ENCODE measurements around the gene DMD. TPM values are rescaled to one million over a fixed set of nuclear protein-coding genes. Genes with fewer than 3 reads are reported as not detected.
"Not testable (repeated sequence)": the region's sequence is repeated elsewhere in the genome, so short reads cannot be mapped to it uniquely, and the experiment has no call there.

DMD gene
- polyA plus RNA-seq, 3 donors: 14.9 to 18.3 (median 15.4) TPM

- DNase-seq (ENCODE audit: low read depth in 3 of 3, low spot score in 2 of 3): no peak
Measured at GRCh38 chrX:31499109-31499508, 1712.2 kb downstream of the DMD start.

GRCh38 chrX:31497086-31497485 is 1714.3 kb downstream of the DMD start:
- no peak for DNase-seq (ENCODE audit: low read depth in 3 of 3, low spot score in 2 of 3)

GRCh38 chrX:31487951-31488350 is 1723.4 kb downstream of the DMD start:
- no peak for DNase-seq (ENCODE audit: low read depth in 3 of 3, low spot score in 2 of 3)

GRCh38 chrX:31483336-31483735 is 1728.0 kb downstream of the DMD start:
- DNase-seq (ENCODE audit: low read depth in 3 of 3, low spot score in 2 of 3): no peak

GRCh38 chrX:31480696-31481095 is 1730.7 kb downstream of the DMD start:
- no peak for DNase-seq (ENCODE audit: low read depth in 3 of 3, low spot score in 2 of 3)

- no peak for DNase-seq (ENCODE audit: low read depth in 3 of 3, low spot score in 2 of 3)
Measured at GRCh38 chrX:31471229-31471628, 1740.1 kb downstream of the DMD start.

- not testable (repeated sequence) for DNase-seq (ENCODE audit: low read depth in 3 of 3, low spot score in 2 of 3)
Measured at GRCh38 chrX:31470753-31471152, 1740.6 kb downstream of the DMD start.

GRCh38 chrX:31464306-31464915 is 1746.9 kb downstream of the DMD start:
- no peak for DNase-seq (ENCODE audit: low read depth in 3 of 3, low spot score in 2 of 3)

- DNase-seq (ENCODE audit: low read depth in 3 of 3, low spot score in 2 of 3): no peak
Measured at GRCh38 chrX:31461266-31461665, 1750.1 kb downstream of the DMD start.

GRCh38 chrX:31459361-31459760 is 1752.0 kb downstream of the DMD start:
- no peak for DNase-seq (ENCODE audit: low read depth in 3 of 3, low spot score in 2 of 3)

GRCh38 chrX:31449965-31450364 is 1761.4 kb downstream of the DMD start:
- DNase-seq (ENCODE audit: low read depth in 3 of 3, low spot score in 2 of 3): no peak

- DNase-seq (ENCODE audit: low read depth in 3 of 3, low spot score in 2 of 3): no peak
Measured at GRCh38 chrX:31449081-31449480, 1762.3 kb downstream of the DMD start.

GRCh38 chrX:31445542-31445941 is 1765.8 kb downstream of the DMD start:
- no peak for DNase-seq (ENCODE audit: low read depth in 3 of 3, low spot score in 2 of 3)

- DNase-seq (ENCODE audit: low read depth in 3 of 3, low spot score in 2 of 3): no peak
Measured at GRCh38 chrX:31443654-31444053, 1767.7 kb downstream of the DMD start.

- no peak for DNase-seq (ENCODE audit: low read depth in 3 of 3, low spot score in 2 of 3)
Measured at GRCh38 chrX:31440546-31440945, 1770.8 kb downstream of the DMD start.

- DNase-seq (ENCODE audit: low read depth in 3 of 3, low spot score in 2 of 3): no peak
Measured at GRCh38 chrX:31436424-31436823, 1774.9 kb downstream of the DMD start.

- DNase-seq (ENCODE audit: low read depth in 3 of 3, low spot score in 2 of 3): no peak
Measured at GRCh38 chrX:31435592-31435991, 1775.8 kb downstream of the DMD start.

GRCh38 chrX:31433856-31434255 is 1777.5 kb downstream of the DMD start:
- DNase-seq (ENCODE audit: low read depth in 3 of 3, low spot score in 2 of 3): no peak

- DNase-seq (ENCODE audit: low read depth in 3 of 3, low spot score in 2 of 3): no peak
Measured at GRCh38 chrX:31429915-31430314, 1781.4 kb downstream of the DMD start.

GRCh38 chrX:31423609-31424189 is 1787.7 kb downstream of the DMD start:
- DNase-seq (ENCODE audit: low read depth in 3 of 3, low spot score in 2 of 3): no peak

- DNase-seq (ENCODE audit: low read depth in 3 of 3, low spot score in 2 of 3): no peak
Measured at GRCh38 chrX:31421441-31421840, 1789.9 kb downstream of the DMD start.

- DNase-seq (ENCODE audit: low read depth in 3 of 3, low spot score in 2 of 3): no peak
Measured at GRCh38 chrX:31420711-31421151, 1790.6 kb downstream of the DMD start.

GRCh38 chrX:31420302-31420701 is 1791.0 kb downstream of the DMD start:
- no peak for DNase-seq (ENCODE audit: low read depth in 3 of 3, low spot score in 2 of 3)

All from right renal cortex interstitium (tissue), 3 donors.